SK-N-SH (cell line): Measurements from ENCODE around the gene NUTM2A. TPM values are rescaled to one million over a fixed set of nuclear protein-coding genes. Genes with fewer than 3 reads are reported as not detected.
A peak's percentile ranks its signal among the peaks of the same experiment; 100 is the strongest.
"Not testable (repeated sequence)": the region's sequence is repeated elsewhere in the genome, so short reads cannot be mapped to it uniquely, and the experiment has no call there.

Experiments
- CTCF ChIA-PET: fragments of 300-600, 350-600 bp; formaldehyde crosslinking; extraction: SDS; loops from one replicate; lab custom pipeline; 2021; lab: Yijun Ruan, JAX
- POLR2A ChIA-PET: fragments of 350-600 bp; sonication (Branson Sonifier 250); formaldehyde crosslinking; extraction: SDS; loops from one replicate; lab custom pipeline; 2020; ENCODE audit warnings: antibody characterized with exemption, inconsistent platforms; lab: Yijun Ruan, JAX
- DNase-seq: peaks from one replicate; pipeline ENCODE4 v3.0.0; 2012
- H2AFZ ChIP-seq: fragments of 200-600 bp; sonication (generic); 2 replicates; pipeline ENCODE4 v1.8.1; 2016; ENCODE audit warnings: antibody characterized with exemption, mild to moderate bottlenecking, low read depth
- H3F3A ChIP-seq: fragments of 200-600 bp; sonication (generic); replicated peaks from 2 replicates; pipeline ENCODE3; 2016; ENCODE audit warnings: antibody characterized with exemption, mild to moderate bottlenecking; ENCODE audit not compliant: insufficient read depth
- H3K27ac ChIP-seq, 2 experiments: fragments of 200-500 bp in 1 of 2; fragments of 200-600 bp in 1 of 2; sonication (Bioruptor generic) in 1 of 2; sonication (generic), shearing (Covaris generic) in 1 of 2; 2 replicates each; pipeline versions ENCODE4 v1.5.1 to v1.6.1; 2014 to 2016; ENCODE audit warnings: low read depth in 2 of 2, inconsistent platforms in 1 of 2, low read length in 1 of 2, mild to moderate bottlenecking in 1 of 2, mixed read lengths in 1 of 2
- H3K27me3 ChIP-seq: fragments of 200-600 bp; sonication (generic), shearing (Covaris generic); 2 replicates; pipeline ENCODE4 v1.6.1; 2016; ENCODE audit warnings: mixed run types; ENCODE audit not compliant: insufficient read depth
- H3K36me3 ChIP-seq, 2 experiments: fragments of 200-500 bp in 1 of 2; fragments of 200-600 bp in 1 of 2; sonication (Bioruptor generic) in 1 of 2; sonication (generic) in 1 of 2; replicated peaks in 1 of 2; 2 replicates each; pipeline versions ENCODE3 to v1.5.1; 2014 to 2016; ENCODE audit warnings: low read length in 1 of 2, mild to moderate bottlenecking in 1 of 2; ENCODE audit not compliant: insufficient read depth in 2 of 2, control insufficient read depth in 1 of 2
- H3K4me1 ChIP-seq, 2 experiments: fragments of 200-500 bp in 1 of 2; fragments of 200-600 bp in 1 of 2; sonication (Bioruptor generic) in 1 of 2; sonication (generic), shearing (Covaris generic) in 1 of 2; 2 replicates each; pipeline versions ENCODE4 v1.5.1 to v1.6.1; 2014 to 2016; ENCODE audit warnings: low read depth in 1 of 2, low read length in 1 of 2, mixed run types in 1 of 2; ENCODE audit not compliant: insufficient read depth in 2 of 2, control insufficient read depth in 1 of 2
- H3K4me2 ChIP-seq: fragments of 200-600 bp; sonication (generic), shearing (Covaris generic); 2 replicates; pipeline ENCODE4 v1.6.1; 2017; ENCODE audit warnings: mixed run types
- H3K4me3 ChIP-seq, 2 experiments: fragments of 200-500 bp in 1 of 2; fragments of 200-600 bp in 1 of 2; sonication (Bioruptor generic) in 1 of 2; sonication (generic), shearing (Covaris generic) in 1 of 2; 2 replicates each; pipeline versions ENCODE4 v1.5.1 to v1.8.1; 2014 to 2016; ENCODE audit warnings: low read depth in 2 of 2, inconsistent platforms in 1 of 2, low read length in 1 of 2, mild to moderate bottlenecking in 1 of 2, mixed read lengths in 1 of 2, moderate library complexity in 1 of 2
- H3K79me2 ChIP-seq: fragments of 200-600 bp; sonication (generic); 2 replicates; pipeline ENCODE4 v1.8.1; 2017; ENCODE audit warnings: mild to moderate bottlenecking; ENCODE audit not compliant: insufficient read depth
- H3K9ac ChIP-seq: fragments of 200-600 bp; sonication (generic); 2 replicates; pipeline ENCODE4 v1.6.1; 2017; ENCODE audit warnings: mixed run types
- H3K9me2 ChIP-seq: fragments of 200-600 bp; sonication (generic); 2 replicates; pipeline ENCODE4 v1.6.1; 2017; ENCODE audit warnings: mixed run types
- H3K9me3 ChIP-seq: fragments of 200-600 bp; sonication (generic); 2 replicates; pipeline ENCODE4 v1.6.1; 2017; ENCODE audit warnings: mixed run types, mild to moderate bottlenecking, moderate library complexity
- H4K20me1 ChIP-seq: fragments of 200-600 bp; sonication (generic); 2 replicates; pipeline ENCODE4 v1.6.1; 2017; ENCODE audit warnings: mild to moderate bottlenecking, mixed run types; ENCODE audit not compliant: insufficient read depth
- TCF12 ChIP-seq: IDR thresholded peaks from 2 replicates; pipeline ENCODE4 v1.4.0; 2012
- WGBS: methylation state at CpG from one replicate; pipeline ENCODE4 v1.1.6; 2017; ENCODE audit warnings: low lambda C conversion rate; 5-methylcytosine and 5-hydroxymethylcytosine counted together
- polyA plus RNA-seq, 3 experiments: library from polyadenylated mRNA; depleted of rRNA; stranded (reverse); fragments of >200 nt; gene quantifications; 2 replicates each; pipeline ENCODE4 v1.2.3, GENCODE V29; 2012

NUTM2A gene
- polyA plus RNA-seq, 1 of the 3 experiments (the other 2 are of a cell fraction) = 0.38 TPM

DNA sequence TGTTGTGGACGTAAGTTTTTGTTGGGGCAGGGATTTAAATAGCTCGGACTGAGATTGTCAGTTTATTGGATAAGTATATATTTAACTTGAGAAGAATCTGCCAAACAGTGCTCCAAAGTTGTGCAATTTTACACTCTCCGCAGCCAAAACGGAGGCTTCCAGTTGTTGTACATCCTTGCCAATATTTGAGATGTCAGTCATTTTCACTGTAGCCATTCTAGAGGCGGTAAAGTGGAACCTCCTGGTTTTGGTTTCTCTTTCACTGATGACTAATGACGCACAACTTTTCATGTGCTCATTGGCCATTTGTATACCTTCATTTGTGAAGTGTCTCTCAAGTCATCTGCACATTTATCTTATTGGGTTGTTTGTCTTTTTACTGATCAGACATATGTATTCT lies 24.3 kb upstream of the NUTM2A start:
- H3K9ac ChIP-seq, H3K27ac ChIP-seq, H3K4me2 ChIP-seq, H3F3A ChIP-seq, H3K9me3 ChIP-seq, H2AFZ ChIP-seq, H3K36me3 ChIP-seq, DNase-seq, POLR2A ChIA-PET, H3K9me2 ChIP-seq, H3K4me3 ChIP-seq, H3K4me1 ChIP-seq, H3K79me2 ChIP-seq, CTCF ChIA-PET, H4K20me1 ChIP-seq, H3K27me3 ChIP-seq: not testable (repeated sequence)
- 94% methylated on average over 6 of the region's 6 CpGs for WGBS

DNA sequence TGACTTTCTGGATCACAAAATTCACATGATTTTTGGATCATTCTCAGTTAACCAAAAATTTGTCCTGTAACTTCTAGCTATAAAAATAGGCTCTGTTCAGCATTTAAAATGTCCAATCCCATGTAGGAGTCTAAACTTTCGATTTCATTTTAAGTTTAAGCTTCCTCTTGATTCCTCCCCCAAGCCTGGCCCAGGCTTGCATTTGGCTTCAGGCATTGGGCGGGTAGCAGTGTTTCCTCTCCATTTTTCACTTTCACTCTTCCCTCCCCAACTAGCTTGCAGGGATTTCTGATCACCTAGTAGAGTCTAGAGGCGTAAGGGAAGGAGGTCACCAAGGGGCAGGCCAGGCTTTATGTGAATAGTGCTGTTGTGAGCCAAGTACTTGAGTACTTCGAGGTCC lies 20.4 kb upstream of the NUTM2A start:
- H4K20me1 ChIP-seq, H2AFZ ChIP-seq, H3K9me3 ChIP-seq, H3F3A ChIP-seq, DNase-seq, H3K4me1 ChIP-seq, H3K9ac ChIP-seq, H3K27ac ChIP-seq, H3K4me2 ChIP-seq, H3K36me3 ChIP-seq, H3K79me2 ChIP-seq, H3K4me3 ChIP-seq, CTCF ChIA-PET, H3K9me2 ChIP-seq, POLR2A ChIA-PET, H3K27me3 ChIP-seq: not testable (repeated sequence)
- 92% methylated on average over 3 of the region's 4 CpGs for WGBS

DNA sequence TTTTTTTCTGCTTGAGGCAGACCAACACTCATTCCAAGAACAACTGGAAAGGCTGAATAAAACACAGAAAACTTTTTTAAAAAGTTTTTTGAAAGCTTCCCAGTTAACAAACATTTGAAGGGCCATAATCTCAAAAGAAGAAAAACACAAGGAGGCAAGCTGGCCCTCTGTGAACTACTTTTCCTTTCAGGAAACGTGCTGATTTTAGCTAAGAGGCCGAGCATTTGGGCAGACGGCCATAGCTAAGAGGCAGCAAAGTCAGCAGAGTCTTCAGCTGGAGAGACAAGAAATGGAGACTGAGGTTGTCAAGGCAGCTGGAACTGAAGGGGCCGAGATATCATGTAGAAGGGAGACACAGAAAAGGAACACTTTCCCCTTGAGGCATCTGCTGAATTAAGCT lies 18.3 kb upstream of the NUTM2A start:
- H3K9me3 ChIP-seq, H3K4me1 ChIP-seq, H3K36me3 ChIP-seq, H3K4me3 ChIP-seq, H3K27me3 ChIP-seq, CTCF ChIA-PET, DNase-seq, H2AFZ ChIP-seq, H3K4me2 ChIP-seq, H3K9me2 ChIP-seq, H3K27ac ChIP-seq, H3F3A ChIP-seq, H3K79me2 ChIP-seq, H4K20me1 ChIP-seq, POLR2A ChIA-PET, H3K9ac ChIP-seq: not testable (repeated sequence)
- 95% methylated on average over 4 of the region's 4 CpGs for WGBS

DNA sequence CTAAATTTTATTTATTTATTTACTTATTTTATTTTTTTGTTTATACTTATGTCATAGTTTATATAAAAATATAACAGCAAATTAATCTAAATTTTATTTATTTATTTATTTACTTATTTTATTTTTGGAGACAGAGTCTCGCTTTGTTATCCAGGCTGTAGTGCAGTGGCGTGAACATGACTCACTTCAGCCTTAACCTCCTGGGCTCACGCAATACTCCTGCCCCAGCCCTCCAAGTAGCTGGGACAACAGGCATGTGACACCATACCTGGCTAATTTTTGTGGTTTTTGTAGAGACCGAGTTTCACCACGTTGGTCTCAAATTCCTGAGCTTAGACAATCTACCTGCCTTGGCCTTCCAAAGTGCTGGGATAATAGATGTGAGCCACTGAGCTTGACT lies 14.9 kb upstream of the NUTM2A start:
- H3K9me2 ChIP-seq, H3K4me2 ChIP-seq, H3K36me3 ChIP-seq, H3K79me2 ChIP-seq, H3K4me1 ChIP-seq, DNase-seq, H3K9ac ChIP-seq, H3K27ac ChIP-seq, CTCF ChIA-PET, H2AFZ ChIP-seq, H3K9me3 ChIP-seq, POLR2A ChIA-PET, H3F3A ChIP-seq, H4K20me1 ChIP-seq, H3K4me3 ChIP-seq, H3K27me3 ChIP-seq: not testable (repeated sequence)
- WGBS = 97% methylated on average over 5 of the region's 5 CpGs

DNA sequence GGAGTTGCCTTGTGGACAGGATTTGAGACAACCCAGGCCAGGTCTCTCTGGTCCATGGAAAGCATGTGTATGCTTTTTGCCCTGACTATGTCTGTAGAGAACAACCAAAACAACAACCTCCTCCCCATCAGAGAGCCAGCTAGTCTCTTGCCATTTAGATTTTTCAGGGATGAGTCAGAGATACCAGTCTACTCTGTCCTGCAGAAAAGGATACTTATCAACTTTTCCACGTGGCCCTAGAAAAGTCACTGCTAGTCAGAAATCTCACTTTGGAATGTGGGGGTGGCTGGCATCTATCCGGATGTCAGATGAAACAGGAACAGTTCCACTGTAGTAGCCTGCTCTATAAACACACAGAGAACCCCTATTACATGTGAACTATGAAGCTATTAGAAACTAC lies 13.4 kb upstream of the NUTM2A start:
- H3K4me3 ChIP-seq, H4K20me1 ChIP-seq, CTCF ChIA-PET, H2AFZ ChIP-seq, POLR2A ChIA-PET, H3K36me3 ChIP-seq, H3K9me2 ChIP-seq, H3K27ac ChIP-seq, H3F3A ChIP-seq, H3K9me3 ChIP-seq, DNase-seq, H3K4me2 ChIP-seq, H3K9ac ChIP-seq, H3K27me3 ChIP-seq, H3K4me1 ChIP-seq, H3K79me2 ChIP-seq: not testable (repeated sequence)
- WGBS = 15% methylated on average over 2 of the region's 2 CpGs
- TF ChIP-seq TCF12 = 0 out of 2 replicates have a peak, but pooled peaks have one; percentile 12

DNA sequence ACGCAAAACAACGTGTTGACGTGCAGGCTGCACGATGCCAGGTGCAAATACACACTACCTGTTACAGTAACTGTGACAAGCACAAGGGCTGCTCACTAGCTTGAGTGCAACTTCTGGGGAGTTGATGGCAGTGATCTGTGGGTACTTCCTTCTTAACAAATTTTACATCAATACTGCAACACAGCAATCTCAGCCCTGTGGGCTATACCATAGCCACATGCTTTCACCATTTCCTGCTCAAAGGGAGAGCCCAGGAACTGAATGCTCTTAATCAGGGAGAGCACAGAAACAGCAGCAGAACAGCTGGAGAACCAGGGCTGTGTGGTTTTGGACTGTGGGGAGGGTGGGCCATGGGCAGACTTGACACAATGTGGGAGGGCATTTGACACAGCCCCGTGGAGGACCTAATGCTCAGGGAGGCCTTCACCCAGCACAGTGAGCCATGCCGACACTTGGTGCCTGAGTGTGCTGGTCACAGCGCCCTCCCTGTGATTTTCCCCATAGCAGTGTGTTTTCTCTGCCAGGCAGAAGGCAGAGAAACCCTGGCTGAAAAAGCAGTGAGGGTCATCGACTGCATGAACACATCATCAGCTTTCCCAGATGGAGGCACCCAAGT lies 12.0 kb upstream of the NUTM2A start:
- H3K4me3 ChIP-seq, H3K36me3 ChIP-seq, H3K79me2 ChIP-seq, POLR2A ChIA-PET, H3K4me2 ChIP-seq, DNase-seq, H3K4me1 ChIP-seq, H3K9me3 ChIP-seq, H3K27me3 ChIP-seq, H3F3A ChIP-seq, CTCF ChIA-PET, H4K20me1 ChIP-seq, H3K27ac ChIP-seq, H2AFZ ChIP-seq, H3K9me2 ChIP-seq, H3K9ac ChIP-seq: not testable (repeated sequence)
- WGBS = 89% methylated on average over 7 of the region's 8 CpGs
